ENCODE measurements around the gene ALDH3B1.
A peak's percentile ranks its signal among the peaks of the same experiment; 100 is the strongest.

The ALDH3B1 gene

GRCh38 chr11:68071281-68072048, 61.3 kb downstream of the ALDH3B1 start:
- Histone ChIP-seq H3K36me3 (ENCODE audit: insufficient read depth, low read length) (peaks cover 82% of the 10 kb centered on the region), H3K27me3 (ENCODE audit: insufficient read depth, low read length, poor library complexity, severe bottlenecking) (no peaks in the 10 kb centered on the region), H3K79me2 (ENCODE audit: insufficient read depth, low read length) (peaks cover 3% of the 10 kb centered on the region; the same call in 1 of the 2 replicates), H3K4me1 (ENCODE audit: insufficient read depth, low read length, poor library complexity, severe bottlenecking) (no peaks in the 10 kb centered on the region), H3K4me2 (ENCODE audit: low read depth, low read length, poor library complexity, severe bottlenecking) (no peak overlapping the region), H3K9me3 (ENCODE audit: insufficient read depth, low read depth, low read length) (no peaks in the 10 kb centered on the region), H3K9ac (ENCODE audit: low read depth, low read length, poor library complexity, severe bottlenecking) (no peak overlapping the region), H3K9me2 (replicated peaks; ENCODE audit: low read depth, low read length) (no peaks in the 10 kb centered on the region), H3F3A (ENCODE audit: low read depth) (no peaks in the 10 kb centered on the region), H2AFZ (ENCODE audit: low read length) (no peak overlapping the region), H4K20me1 (ENCODE audit: insufficient read depth, low read length, poor library complexity, severe bottlenecking) (no peaks in the 10 kb centered on the region), H3K4me3 (ENCODE audit: low read length, poor library complexity, severe bottlenecking) (no peak overlapping the region)
- TF ChIP-seq CTCF (conservative IDR thresholded peaks at IDR 0.05; ENCODE audit: low read length) (no peak), EZH2phosphoT487 (IDR thresholded peaks at IDR 0.05; ENCODE audit: borderline replicate concordance) (no peak)

DNA sequence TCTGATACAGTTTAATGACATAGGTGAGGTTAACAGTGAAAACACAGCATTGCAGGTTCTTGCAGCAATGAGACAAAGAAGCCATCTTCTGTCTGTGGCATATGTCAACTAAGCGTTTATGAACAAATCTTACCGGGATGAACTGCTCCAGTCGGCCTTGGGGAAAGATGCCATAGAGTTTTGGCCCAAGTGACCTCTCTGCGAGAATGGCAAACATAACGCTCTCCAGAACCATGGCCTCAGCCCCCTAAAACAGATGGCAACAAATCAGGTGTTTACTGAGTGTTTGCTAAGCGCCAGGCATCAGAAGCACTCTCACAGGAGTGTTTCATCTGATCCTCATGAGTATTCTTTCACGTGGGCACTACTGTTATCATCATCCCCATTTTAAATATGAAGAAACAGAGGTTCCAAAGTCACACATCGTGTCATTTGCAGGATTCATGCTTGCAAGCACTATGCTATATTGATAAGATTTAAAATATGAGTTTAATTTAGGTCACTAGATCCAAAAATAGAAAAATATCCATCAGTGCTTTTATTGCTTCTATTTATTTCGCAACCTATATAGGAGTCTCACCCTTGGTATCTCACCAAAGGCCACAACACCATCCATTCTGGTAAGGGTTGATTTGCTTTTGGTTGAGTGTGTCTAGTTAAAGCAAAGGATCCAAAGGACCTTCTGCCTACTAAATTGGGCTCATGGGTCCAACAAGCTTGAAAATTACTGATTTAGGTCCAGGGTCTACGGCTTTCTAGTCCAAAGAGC, 64.6 kb downstream of the ALDH3B1 start:
- no peak overlapping the region for H3K9ac ChIP-seq (ENCODE audit: low read depth, low read length, poor library complexity, severe bottlenecking)
- H4K20me1 ChIP-seq (ENCODE audit: insufficient read depth, low read length, poor library complexity, severe bottlenecking) = no peaks in the 10 kb centered on the region
- H3K9me2 ChIP-seq (replicated peaks; ENCODE audit: low read depth, low read length) = no peaks in the 10 kb centered on the region
- H2AFZ ChIP-seq (ENCODE audit: low read length) = no peak overlapping the region
- peaks cover 3% of the 10 kb centered on the region; the same call in 1 of the 2 replicates for H3K79me2 ChIP-seq (ENCODE audit: insufficient read depth, low read length)
- H3F3A ChIP-seq (ENCODE audit: low read depth) = no peaks in the 10 kb centered on the region
- H3K27me3 ChIP-seq (ENCODE audit: insufficient read depth, low read length, poor library complexity, severe bottlenecking) = no peaks in the 10 kb centered on the region
- H3K4me3 ChIP-seq (ENCODE audit: low read length, poor library complexity, severe bottlenecking) = no peak overlapping the region
- TF ChIP-seq CTCF (conservative IDR thresholded peaks at IDR 0.05; ENCODE audit: low read length) = no peak
- TF ChIP-seq EZH2phosphoT487 (IDR thresholded peaks at IDR 0.05; ENCODE audit: borderline replicate concordance) = no peak
- H3K4me1 ChIP-seq (ENCODE audit: insufficient read depth, low read length, poor library complexity, severe bottlenecking) = no peaks in the 10 kb centered on the region
- H3K4me2 ChIP-seq (ENCODE audit: low read depth, low read length, poor library complexity, severe bottlenecking) = no peak overlapping the region
- H3K36me3 ChIP-seq (ENCODE audit: insufficient read depth, low read length) = peaks cover 66% of the 10 kb centered on the region
- H3K9me3 ChIP-seq (ENCODE audit: insufficient read depth, low read depth, low read length) = no peaks in the 10 kb centered on the region

DNA sequence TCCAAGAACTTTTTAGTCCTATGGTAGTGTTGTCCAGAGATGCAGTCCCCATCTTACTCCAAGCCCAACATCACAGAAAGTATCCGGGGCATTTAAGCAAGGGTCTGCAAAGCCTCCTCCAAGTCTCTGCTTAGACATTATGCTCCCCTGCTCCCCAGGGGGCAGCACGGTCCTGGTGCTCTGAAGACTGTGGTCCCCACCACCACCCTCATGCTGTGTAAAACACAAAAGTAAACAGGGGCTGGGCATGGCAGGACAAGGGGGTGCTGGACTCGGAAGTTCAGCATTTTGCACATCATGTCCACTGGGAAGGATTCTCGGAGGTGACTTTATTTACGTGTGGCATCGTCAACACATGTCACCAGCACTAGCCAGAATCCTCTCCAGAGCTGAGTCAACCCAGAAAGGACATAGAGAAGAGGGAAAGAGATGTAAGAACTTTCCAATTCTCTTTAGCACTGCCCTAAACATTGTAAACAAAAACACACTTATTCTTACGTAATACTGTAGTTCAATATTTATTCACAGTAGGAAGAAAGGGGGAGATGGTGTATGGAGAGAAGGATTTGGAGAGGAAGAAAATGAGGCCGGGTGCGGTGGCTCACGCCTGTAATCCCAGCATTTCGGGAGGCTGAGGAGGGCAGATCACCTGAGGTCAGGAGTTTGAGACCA, 66.4 kb downstream of the ALDH3B1 start:
- H3K9me3 ChIP-seq (ENCODE audit: insufficient read depth, low read depth, low read length) = no peaks in the 10 kb centered on the region
- no peak overlapping the region for H3K9ac ChIP-seq (ENCODE audit: low read depth, low read length, poor library complexity, severe bottlenecking)
- H3K4me1 ChIP-seq (ENCODE audit: insufficient read depth, low read length, poor library complexity, severe bottlenecking) = no peaks in the 10 kb centered on the region
- H3K4me3 ChIP-seq (ENCODE audit: low read length, poor library complexity, severe bottlenecking) = no peak overlapping the region
- TF ChIP-seq EZH2phosphoT487 (IDR thresholded peaks at IDR 0.05; ENCODE audit: borderline replicate concordance) = no peak
- TF ChIP-seq CTCF (conservative IDR thresholded peaks at IDR 0.05; ENCODE audit: low read length) = peak; percentile 53
- no peaks in the 10 kb centered on the region for H3K9me2 ChIP-seq (replicated peaks; ENCODE audit: low read depth, low read length)
- peaks cover 65% of the 10 kb centered on the region for H3K36me3 ChIP-seq (ENCODE audit: insufficient read depth, low read length)
- no peak overlapping the region for H3K4me2 ChIP-seq (ENCODE audit: low read depth, low read length, poor library complexity, severe bottlenecking)
- H3F3A ChIP-seq (ENCODE audit: low read depth) = no peaks in the 10 kb centered on the region
- H4K20me1 ChIP-seq (ENCODE audit: insufficient read depth, low read length, poor library complexity, severe bottlenecking) = no peaks in the 10 kb centered on the region
- H2AFZ ChIP-seq (ENCODE audit: low read length) = no peak overlapping the region
- H3K27me3 ChIP-seq (ENCODE audit: insufficient read depth, low read length, poor library complexity, severe bottlenecking) = no peaks in the 10 kb centered on the region
- peaks cover 3% of the 10 kb centered on the region; the same call in 1 of the 2 replicates for H3K79me2 ChIP-seq (ENCODE audit: insufficient read depth, low read length)
